IMR-90 (cell line): Measurements from ENCODE around the gene ANKHD1. TPM values are rescaled to one million over a fixed set of nuclear protein-coding genes. Genes with fewer than 3 reads are reported as not detected.

Source experiments
- ATAC-seq: fragments of 200-7000 bp; cut with Tn5 transposase; 2 replicates; pipeline ENCODE4 v1.9.1; 2020; ENCODE audit warnings: low read depth, mild to moderate bottlenecking, moderate library complexity
- BruUV-seq: library from RNA; stranded (reverse); fragments of 400-500 nt; replicated peaks from 2 replicates; lab custom pipeline; 2021; lab: Mats Ljungman, UMichigan
- CTCF ChIA-PET: fragments of 300-600 bp; formaldehyde crosslinking; extraction: SDS; loops from one replicate; lab custom pipeline; 2021; ENCODE audit warnings: antibody characterized with exemption; lab: Yijun Ruan, JAX
- POLR2A ChIA-PET: fragments of 300-600 bp; sonication (Branson Sonifier 250); formaldehyde crosslinking; loops from one replicate; lab custom pipeline; 2022; ENCODE audit warnings: antibody characterized with exemption; ENCODE audit not compliant: unreplicated experiment; lab: Charles Lee
- DNase-seq: peaks from one replicate; pipeline ENCODE4 v3.0.0; 2013
- H2AFZ ChIP-seq: replicated peaks from 2 replicates; pipeline ENCODE3; 2013; ENCODE audit warnings: low read length, mild to moderate bottlenecking; ENCODE audit not compliant: poor library complexity
- H2AK5ac ChIP-seq: 2 replicates; pipeline ENCODE4 v1.6.1; 2013; ENCODE audit warnings: low read depth, low read length, inconsistent platforms
- H2AK9ac ChIP-seq: replicated peaks from 2 replicates; pipeline ENCODE3; 2013; ENCODE audit warnings: mild to moderate bottlenecking, low read depth, low read length, moderate library complexity; ENCODE audit not compliant: poor library complexity
- H2BK120ac ChIP-seq: 2 replicates; pipeline ENCODE4 v1.6.1; 2013; ENCODE audit warnings: low read depth, low read length, inconsistent platforms
- H2BK15ac ChIP-seq: 3 replicates; pipeline ENCODE4 v1.6.1; 2013; ENCODE audit warnings: low read depth, low read length, inconsistent platforms
- H2BK20ac ChIP-seq: 2 replicates; pipeline ENCODE4 v1.6.1; 2013; ENCODE audit warnings: low read depth, mild to moderate bottlenecking, inconsistent platforms, low read length, moderate library complexity
- H2BK5ac ChIP-seq: 2 replicates; pipeline ENCODE4 v1.6.1; 2013; ENCODE audit warnings: mild to moderate bottlenecking, low read depth, low read length, inconsistent platforms; ENCODE audit not compliant: poor library complexity, severe bottlenecking
- H3K14ac ChIP-seq: replicated peaks from 2 replicates; pipeline ENCODE4 v1.6.1; 2013; ENCODE audit warnings: low read depth, low read length, inconsistent platforms
- H3K18ac ChIP-seq: 2 replicates; pipeline ENCODE4 v1.6.1; 2013; ENCODE audit warnings: low read depth, low read length, control low read depth
- H3K23ac ChIP-seq: 2 replicates; pipeline ENCODE4 v1.6.1; 2013; ENCODE audit warnings: low read depth, low read length, inconsistent platforms
- H3K27ac ChIP-seq: 2 replicates; pipeline ENCODE4 v1.5.1; 2013; ENCODE audit warnings: mild to moderate bottlenecking, control low read depth, low read length; ENCODE audit not compliant: insufficient read depth
- H3K27me3 ChIP-seq: 2 replicates; pipeline ENCODE4 v1.6.1; 2013; ENCODE audit warnings: low read length; ENCODE audit not compliant: control insufficient read depth, insufficient read depth
- H3K36me3 ChIP-seq: 2 replicates; pipeline ENCODE4 v1.6.1; 2013; ENCODE audit warnings: low read length, mixed read lengths; ENCODE audit not compliant: control insufficient read depth, insufficient read depth
- H3K4ac ChIP-seq: 2 replicates; pipeline ENCODE4 v1.6.1; 2013; ENCODE audit warnings: low read depth, low read length, inconsistent platforms
- H3K4me1 ChIP-seq: 2 replicates; pipeline ENCODE4 v1.6.1; 2013; ENCODE audit warnings: low read length, mixed read lengths; ENCODE audit not compliant: control insufficient read depth, insufficient read depth
- H3K4me2 ChIP-seq: 2 replicates; pipeline ENCODE4 v1.6.1; 2013; ENCODE audit warnings: low read depth, mild to moderate bottlenecking, control low read depth, low read length, moderate library complexity
- H3K4me3 ChIP-seq: 2 replicates; pipeline ENCODE4 v1.5.1; 2013; ENCODE audit warnings: low read depth, mild to moderate bottlenecking, control low read depth, low read length, moderate library complexity; ENCODE audit not compliant: insufficient read depth
- H3K56ac ChIP-seq: 2 replicates; pipeline ENCODE4 v1.6.1; 2013; ENCODE audit warnings: low read length, inconsistent platforms; ENCODE audit not compliant: insufficient read depth; ENCODE audit errors: extremely low read depth
- H3K79me1 ChIP-seq, 2 experiments: 2 replicates each; pipeline ENCODE4 v1.6.1; 2013; ENCODE audit warnings: low read length in 2 of 2, inconsistent platforms in 1 of 2, low read depth in 1 of 2
- H3K9ac ChIP-seq: 2 replicates; pipeline ENCODE4 v1.6.1; 2013; ENCODE audit warnings: low read depth, low read length, control low read depth
- H3K9me1 ChIP-seq: 2 replicates; pipeline ENCODE4 v1.6.1; 2013; ENCODE audit warnings: low read length, inconsistent platforms; ENCODE audit not compliant: insufficient read depth
- H3K9me3 ChIP-seq: 2 replicates; pipeline ENCODE4 v1.6.1; 2013; ENCODE audit warnings: low read length; ENCODE audit not compliant: control insufficient read depth, insufficient read depth
- H4K20me1 ChIP-seq: 2 replicates; pipeline ENCODE4 v1.6.1; 2013; ENCODE audit warnings: low read length, inconsistent platforms; ENCODE audit not compliant: insufficient read depth
- H4K5ac ChIP-seq: 2 replicates; pipeline ENCODE4 v1.6.1; 2013; ENCODE audit warnings: mild to moderate bottlenecking, low read depth, low read length, control low read depth
- H4K8ac ChIP-seq, 2 experiments: 2 replicates each; pipeline ENCODE4 v1.6.1; 2013; ENCODE audit warnings: low read depth in 2 of 2, low read length in 2 of 2, control low read depth in 1 of 2, inconsistent platforms in 1 of 2
- H4K91ac ChIP-seq: 2 replicates; pipeline ENCODE4 v1.6.1; 2013; ENCODE audit warnings: low read depth, low read length, inconsistent platforms; ENCODE audit not compliant: insufficient read depth
- BHLHE40 ChIP-seq: fragments of 150-350 bp; IDR thresholded peaks from 2 replicates; pipeline ENCODE4 v1.6.1; 2016; ENCODE audit warnings: mild to moderate bottlenecking, low read depth, low read length
- CEBPB ChIP-seq: IDR thresholded peaks from 2 replicates; pipeline ENCODE4 v1.6.1; 2012; ENCODE audit warnings: low read depth, low read length, improper control_type of control experiment
- CHD1 ChIP-seq: IDR thresholded peaks from 2 replicates; pipeline ENCODE4 v1.6.1; 2012; ENCODE audit warnings: low read depth, low read length, improper control_type of control experiment
- FOS ChIP-seq: fragments of 150-350 bp; IDR thresholded peaks from 2 replicates; pipeline ENCODE4 v1.6.1; 2016; ENCODE audit warnings: low read depth, low read length
- MAFK ChIP-seq: IDR thresholded peaks from 2 replicates; pipeline ENCODE4 v1.6.1; 2012; ENCODE audit warnings: low read depth, low read length, improper control_type of control experiment
- MAZ ChIP-seq: IDR thresholded peaks from 2 replicates; pipeline ENCODE4 v1.6.1; 2012; ENCODE audit warnings: low read depth, mild to moderate bottlenecking, low read length, improper control_type of control experiment, moderate library complexity, borderline replicate concordance
- MXI1 ChIP-seq: IDR thresholded peaks from 2 replicates; pipeline ENCODE4 v1.6.1; 2012; ENCODE audit warnings: low read depth, mild to moderate bottlenecking, low read length, moderate library complexity, borderline replicate concordance
- POLR2A ChIP-seq: IDR thresholded peaks from 2 replicates; pipeline ENCODE4 v1.6.1; 2012; ENCODE audit warnings: mild to moderate bottlenecking, low read depth, low read length
- RAD21 ChIP-seq: IDR thresholded peaks from 2 replicates; pipeline ENCODE4 v1.6.1; 2012; ENCODE audit warnings: low read length, improper control_type of control experiment
- RCOR1 ChIP-seq: IDR thresholded peaks from 2 replicates; pipeline ENCODE4 v1.6.1; 2012; ENCODE audit warnings: mild to moderate bottlenecking, low read length, improper control_type of control experiment; ENCODE audit not compliant: insufficient replicate concordance
- SMC3 ChIP-seq: fragments of 150-350 bp; IDR thresholded peaks from 2 replicates; pipeline ENCODE4 v1.6.1; 2016; ENCODE audit warnings: low read depth, mild to moderate bottlenecking, antibody characterized with exemption, low read length, moderate library complexity
- WGBS, 2 experiments: methylation state at CpG; one replicate each; pipeline versions ENCODE4 v1.1.5 to v1.1.7; 2013; ENCODE audit warnings: missing lambda C conversion rate in 2 of 2; ENCODE audit not compliant: insufficient read length in 1 of 2; ENCODE audit errors: extremely low coverage in 2 of 2; 5-methylcytosine and 5-hydroxymethylcytosine counted together
- dilution Hi-C: fragments of 300-500 bp; cut with HindIII; formaldehyde crosslinking; loops from one replicate; pipeline ENCODE4 v1.14.3; 2018; ENCODE audit warnings: low sequenced_read_pairs; ENCODE audit not compliant: unreplicated experiment
- in situ Hi-C: fragments of 300-500 bp; cut with MboI; formaldehyde crosslinking; loops from 3 replicates; pipeline ENCODE4 v1.14.3; 2019; ENCODE audit warnings: low sequenced_read_pairs, inconsistent platforms, mixed read lengths
- intact Hi-C: fragments of 100-400 bp; cut with micrococcal nuclease; formaldehyde crosslinking; loops from 2 replicates; pipeline ENCODE4 v1.10.0; 2022
- polyA plus RNA-seq, 3 experiments: library from polyadenylated mRNA; depleted of rRNA; stranded (reverse); fragments of >200 nt; gene quantifications; 2 replicates each; pipeline ENCODE4 v1.2.3, GENCODE V29; 2012; ENCODE audit warnings: low replicate concordance in 1 of 3
- total RNA-seq: library from RNA; depleted of rRNA; stranded (reverse); fragments of >200 nt; gene quantifications from 2 replicates; pipeline ENCODE4 v1.2.3, GENCODE V29; 2012
- TF ChIP-seq, protein P1 (sequence below): fragments of 150-350 bp; IDR thresholded peaks from 2 replicates; pipeline ENCODE4 v1.6.1; 2016; ENCODE audit warnings: low read depth, mild to moderate bottlenecking, low read length, moderate library complexity, borderline replicate concordance
- TF ChIP-seq, protein P2 (sequence below): fragments of 150-350 bp; IDR thresholded peaks from 2 replicates; pipeline ENCODE4 v1.6.1; 2017; ENCODE audit warnings: mild to moderate bottlenecking, antibody characterized with exemption, low read length, low read depth
- TF ChIP-seq, protein P3 (sequence below): conservative IDR thresholded peaks from 2 replicates; pipeline ENCODE4 v1.5.1; 2012; ENCODE audit warnings: mild to moderate bottlenecking, low read depth, low read length, improper control_type of control experiment

ANKHD1 gene
- total and polyA plus RNA-seq, 2 of the 4 experiments (the other 2 are of a cell fraction), result 32.1 to 36.7 TPM

DNA sequence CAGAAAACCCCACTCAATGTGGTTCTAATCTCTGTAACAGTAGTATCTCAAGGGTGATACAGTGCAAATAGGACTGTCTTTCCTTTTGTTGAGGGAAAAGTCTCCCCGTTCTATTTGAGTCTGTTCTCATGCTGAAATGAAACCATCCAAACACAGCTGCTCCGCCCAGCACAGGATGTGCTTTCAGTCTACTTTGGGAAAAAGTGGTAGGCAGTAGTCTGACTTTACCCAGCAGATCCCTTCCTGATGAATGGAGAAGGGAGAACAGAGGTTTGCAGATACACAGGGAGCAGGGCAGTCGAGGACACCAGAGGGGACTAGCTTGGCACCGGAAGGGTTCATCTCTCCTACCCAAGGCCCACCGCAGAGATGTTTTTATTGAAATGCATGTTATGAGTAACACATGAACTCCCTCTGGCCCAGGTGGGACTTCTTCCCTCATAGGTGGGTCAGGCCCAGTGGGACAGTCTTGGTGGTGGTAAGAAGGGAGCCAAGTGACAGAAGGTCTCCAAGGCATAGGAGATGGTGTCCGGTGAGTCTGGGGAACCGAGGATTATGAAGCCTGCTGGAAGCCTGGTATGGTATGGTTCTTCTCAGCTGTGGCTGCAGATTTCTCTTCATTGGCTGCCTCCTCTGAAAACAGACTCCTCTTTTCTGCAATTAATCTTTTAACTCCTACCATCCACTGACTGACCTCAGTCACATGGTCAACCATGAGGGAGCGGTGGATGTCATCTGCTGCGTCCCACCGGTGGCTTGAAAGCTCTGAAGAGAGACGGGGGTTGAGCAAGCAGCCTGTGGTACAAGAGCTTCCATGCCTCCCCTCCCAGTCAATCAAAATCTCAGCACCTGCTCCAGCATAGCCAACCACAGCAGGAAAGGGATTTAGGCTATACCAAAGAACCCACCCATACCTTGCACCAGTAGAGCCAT, 148.8 kb downstream of the ANKHD1 start:
- Histone ChIP-seq H3K27ac (no peak overlapping the region), H3K27me3 (no peaks in the 10 kb centered on the region)
- CTCF ChIA-PET, result no interaction called here

More for the DNA sequence above, 148.8 kb downstream of the ANKHD1 start:
- Histone ChIP-seq H3K36me3 (peaks cover 32% of the 10 kb centered on the region), H2BK20ac (no peak overlapping the region), H4K8ac (no peak overlapping the region), H3K18ac (no peak overlapping the region), H2BK120ac (no peak overlapping the region), H3K4me2 (no peak overlapping the region), H2BK15ac (no peak overlapping the region), H2AK9ac (no peak overlapping the region), H3K23ac (no peak overlapping the region), H2BK5ac (no peak overlapping the region), H2AK5ac (no peak overlapping the region), H3K9me3 (no peaks in the 10 kb centered on the region), H2AFZ (no peak overlapping the region), H4K91ac (no peak overlapping the region), H3K79me1 (peaks cover 14 to 74% of the 10 kb centered on the region in 2 experiments; a peak in 3 of 4 replicates), H3K9ac (no peak overlapping the region), H4K5ac (no peak overlapping the region), H4K20me1 (peaks cover 42% of the 10 kb centered on the region), H3K56ac (no peak overlapping the region), H3K4me1 (peaks cover 21% of the 10 kb centered on the region), H3K4me3 (no peak overlapping the region), H3K14ac (no peak overlapping the region), H3K4ac (no peak overlapping the region), H3K9me1 (0 out of 2 replicates have a peak, but pooled peaks cover 3% of the 10 kb centered on the region)
- no CpG with 5 or more reads among the region's 11 CpGs for WGBS, 2 experiments
- in situ Hi-C loops, result no loop called here
- no peak for TF ChIP-seq MAZ
- no peak for TF ChIP-seq RAD21
- TF ChIP-seq, protein P1, sequence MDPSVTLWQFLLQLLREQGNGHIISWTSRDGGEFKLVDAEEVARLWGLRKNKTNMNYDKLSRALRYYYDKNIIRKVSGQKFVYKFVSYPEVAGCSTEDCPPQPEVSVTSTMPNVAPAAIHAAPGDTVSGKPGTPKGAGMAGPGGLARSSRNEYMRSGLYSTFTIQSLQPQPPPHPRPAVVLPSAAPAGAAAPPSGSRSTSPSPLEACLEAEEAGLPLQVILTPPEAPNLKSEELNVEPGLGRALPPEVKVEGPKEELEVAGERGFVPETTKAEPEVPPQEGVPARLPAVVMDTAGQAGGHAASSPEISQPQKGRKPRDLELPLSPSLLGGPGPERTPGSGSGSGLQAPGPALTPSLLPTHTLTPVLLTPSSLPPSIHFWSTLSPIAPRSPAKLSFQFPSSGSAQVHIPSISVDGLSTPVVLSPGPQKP, result no peak
- TF ChIP-seq MXI1, result no peak
- TF ChIP-seq, protein P2, sequence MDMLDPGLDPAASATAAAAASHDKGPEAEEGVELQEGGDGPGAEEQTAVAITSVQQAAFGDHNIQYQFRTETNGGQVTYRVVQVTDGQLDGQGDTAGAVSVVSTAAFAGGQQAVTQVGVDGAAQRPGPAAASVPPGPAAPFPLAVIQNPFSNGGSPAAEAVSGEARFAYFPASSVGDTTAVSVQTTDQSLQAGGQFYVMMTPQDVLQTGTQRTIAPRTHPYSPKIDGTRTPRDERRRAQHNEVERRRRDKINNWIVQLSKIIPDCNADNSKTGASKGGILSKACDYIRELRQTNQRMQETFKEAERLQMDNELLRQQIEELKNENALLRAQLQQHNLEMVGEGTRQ, result no peak
- TF ChIP-seq SMC3, result no peak
- TF ChIP-seq BHLHE40, result no peak
- TF ChIP-seq CHD1, result no peak
- no peak for TF ChIP-seq RCOR1
- TF ChIP-seq, protein P3, sequence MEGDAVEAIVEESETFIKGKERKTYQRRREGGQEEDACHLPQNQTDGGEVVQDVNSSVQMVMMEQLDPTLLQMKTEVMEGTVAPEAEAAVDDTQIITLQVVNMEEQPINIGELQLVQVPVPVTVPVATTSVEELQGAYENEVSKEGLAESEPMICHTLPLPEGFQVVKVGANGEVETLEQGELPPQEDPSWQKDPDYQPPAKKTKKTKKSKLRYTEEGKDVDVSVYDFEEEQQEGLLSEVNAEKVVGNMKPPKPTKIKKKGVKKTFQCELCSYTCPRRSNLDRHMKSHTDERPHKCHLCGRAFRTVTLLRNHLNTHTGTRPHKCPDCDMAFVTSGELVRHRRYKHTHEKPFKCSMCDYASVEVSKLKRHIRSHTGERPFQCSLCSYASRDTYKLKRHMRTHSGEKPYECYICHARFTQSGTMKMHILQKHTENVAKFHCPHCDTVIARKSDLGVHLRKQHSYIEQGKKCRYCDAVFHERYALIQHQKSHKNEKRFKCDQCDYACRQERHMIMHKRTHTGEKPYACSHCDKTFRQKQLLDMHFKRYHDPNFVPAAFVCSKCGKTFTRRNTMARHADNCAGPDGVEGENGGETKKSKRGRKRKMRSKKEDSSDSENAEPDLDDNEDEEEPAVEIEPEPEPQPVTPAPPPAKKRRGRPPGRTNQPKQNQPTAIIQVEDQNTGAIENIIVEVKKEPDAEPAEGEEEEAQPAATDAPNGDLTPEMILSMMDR, result no peak
- no peak for TF ChIP-seq POLR2A
- TF ChIP-seq MAFK, result no peak
- TF ChIP-seq FOS, result no peak
- no peak for TF ChIP-seq CEBPB
- dilution Hi-C loops, result no loop called here
- no peak for DNase-seq
- no TSS peak for BruUV-seq
- no peak for ATAC-seq
- POLR2A ChIA-PET, result no interaction called here
- intact Hi-C loops, result no loop called here
